GM19438 (cell line): Measurements from ENCODE around the gene GPS1.

Experiments
- ATAC-seq: cut with Tn5 transposase; IDR thresholded peaks from one replicate; pipeline ENCODE4 v1.9.1; 2021; ENCODE audit warnings: low read depth; ENCODE audit not compliant: unreplicated experiment

GPS1 gene

DNA sequence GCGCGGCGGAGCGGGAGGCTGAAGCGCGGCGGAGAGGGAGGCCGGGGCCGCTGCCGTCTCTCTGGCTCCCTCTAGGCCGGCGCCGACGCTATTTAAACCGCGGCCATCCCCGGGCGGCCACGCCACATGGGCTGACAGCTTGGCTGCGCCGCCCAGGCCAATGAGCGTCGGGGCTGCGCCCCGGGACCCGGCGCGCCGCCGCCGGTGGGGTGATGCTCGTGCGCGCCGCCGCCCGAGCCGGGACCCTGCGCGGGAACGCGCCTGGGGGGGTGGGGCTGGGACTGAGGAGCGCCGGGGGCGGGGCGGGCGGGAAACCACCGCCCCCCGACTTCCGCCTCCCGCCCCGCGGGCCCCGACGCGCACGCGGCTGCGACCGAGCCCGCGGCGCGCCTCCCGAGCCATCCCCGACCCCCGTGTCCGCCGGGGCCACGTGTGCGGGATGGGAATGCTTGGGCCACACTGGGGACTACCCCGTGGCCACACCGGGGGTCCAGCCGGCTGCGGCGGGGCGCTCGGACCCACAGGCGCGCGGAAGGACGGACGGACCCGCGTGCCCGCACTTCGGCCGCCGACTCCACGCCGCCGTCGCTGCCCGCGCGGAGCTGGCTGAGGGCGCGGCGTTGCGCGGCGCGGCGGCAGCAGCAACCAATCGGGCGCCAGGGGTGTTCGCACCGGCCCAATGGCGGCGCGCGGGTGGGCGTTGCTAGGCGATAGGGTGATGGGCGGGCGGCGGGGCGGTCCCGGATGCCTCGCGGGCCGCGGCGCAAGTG is 46.7 kb downstream of the GPS1 start, which contains the start of gene FASN:
Gene FASN, minus strand, starts transcription at position 68 of the 770 bp plus-strand sequence. CDS start 1,791 bp downstream, outside the sequence.
- peak; percentile 58 for ATAC-seq

DNA sequence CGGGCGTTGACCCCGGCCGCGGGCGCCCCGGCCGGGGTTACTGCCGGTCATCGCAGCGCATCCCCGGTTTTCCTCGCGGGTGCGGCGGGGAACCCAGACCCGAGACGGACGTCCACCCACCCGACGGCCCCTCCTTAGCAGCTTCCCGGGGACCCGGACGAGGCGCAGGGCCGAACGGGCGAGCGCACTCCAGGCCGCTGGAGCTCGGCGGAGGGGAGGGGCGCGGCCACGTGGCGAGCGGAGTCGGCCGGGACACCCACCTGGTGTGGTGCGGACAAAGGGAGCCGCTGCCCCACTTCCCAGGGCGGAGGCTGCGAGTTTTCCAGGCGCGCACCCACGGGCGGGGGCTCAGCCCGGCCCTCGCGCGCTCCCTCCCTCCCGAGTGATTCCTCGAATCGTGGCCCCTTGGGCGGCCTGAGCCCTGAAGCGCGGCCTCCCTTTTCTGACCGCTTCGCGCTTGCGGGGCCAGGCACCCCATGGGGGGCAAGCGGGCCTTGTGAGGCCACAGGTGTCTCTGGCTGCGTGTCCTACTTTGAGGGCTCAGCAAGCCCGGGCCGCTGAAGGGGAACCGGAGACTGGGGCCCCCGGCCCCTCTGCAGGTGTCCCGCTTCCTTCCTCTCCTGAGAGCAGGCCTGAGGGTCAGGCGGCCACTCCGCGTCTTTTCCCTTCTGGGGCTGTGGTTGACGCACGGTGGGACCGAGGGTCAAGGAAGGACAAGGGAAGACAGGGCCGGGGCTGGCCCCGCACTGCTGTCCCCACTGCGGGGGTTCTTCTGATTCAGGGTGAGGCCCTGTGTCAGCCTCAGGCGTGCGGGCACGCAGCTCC is 47.5 kb downstream of the GPS1 start:
- peak; percentile 6 for ATAC-seq

DNA sequence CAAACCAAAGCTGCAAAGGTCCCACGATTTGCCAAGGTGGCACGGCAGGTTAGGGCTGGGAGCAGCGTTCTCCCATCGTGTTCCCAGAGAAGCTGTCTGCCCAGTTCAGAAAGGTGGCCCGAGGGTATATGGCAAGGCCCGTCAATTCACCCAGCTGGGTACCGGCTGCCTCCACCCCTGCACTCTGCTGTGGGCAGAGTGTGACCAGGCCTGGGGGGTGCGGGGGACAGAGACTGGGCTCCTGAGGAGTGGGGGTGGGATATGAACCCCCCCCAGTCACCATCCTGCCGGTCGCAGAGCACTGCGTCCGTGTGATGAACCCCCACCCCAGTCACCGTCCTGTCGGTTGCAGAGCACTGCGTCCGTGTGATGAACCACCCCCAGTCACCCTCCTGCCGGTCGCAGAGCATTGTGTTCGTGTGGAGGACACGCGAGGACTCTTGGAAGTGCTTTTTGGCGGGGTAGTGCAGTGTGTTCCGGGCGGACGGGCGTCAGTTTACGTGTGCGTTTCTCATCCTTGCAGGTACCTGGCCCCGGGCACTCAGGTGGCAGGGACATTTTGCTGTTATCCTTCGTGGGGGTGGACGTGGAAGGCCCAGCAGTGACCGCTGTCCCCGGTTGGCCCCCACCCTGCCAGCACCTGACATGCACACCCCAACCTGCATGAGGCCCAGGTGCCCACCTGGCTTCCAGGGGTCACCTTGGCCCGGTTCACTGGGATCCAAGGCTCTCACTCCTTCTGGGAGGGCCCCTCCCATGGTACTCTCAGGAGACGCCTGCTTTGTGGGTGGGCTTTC is 49.0 kb downstream of the GPS1 start:
- ATAC-seq = no peak

DNA sequence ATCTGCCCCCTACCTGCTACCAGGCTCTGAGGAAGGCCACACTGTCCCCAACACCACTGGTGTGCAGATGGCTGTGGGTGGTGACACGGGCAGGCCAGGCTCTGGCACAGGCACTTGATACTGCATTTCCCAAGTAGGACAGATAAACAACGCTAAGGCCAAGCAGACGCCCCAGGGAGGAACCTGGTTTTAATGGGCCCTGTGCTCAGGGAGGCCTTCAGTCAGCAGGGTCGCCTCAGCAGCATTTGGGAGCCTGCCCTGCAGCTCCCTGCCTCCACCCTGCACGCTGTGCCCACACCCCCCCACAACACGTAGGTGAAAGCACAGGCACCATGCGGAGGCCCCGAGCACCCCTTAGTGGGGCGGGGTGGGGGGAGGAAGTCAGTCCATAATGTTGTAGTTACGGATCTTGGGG is 49.6 kb downstream of the GPS1 start:
- ATAC-seq = no peak

DNA sequence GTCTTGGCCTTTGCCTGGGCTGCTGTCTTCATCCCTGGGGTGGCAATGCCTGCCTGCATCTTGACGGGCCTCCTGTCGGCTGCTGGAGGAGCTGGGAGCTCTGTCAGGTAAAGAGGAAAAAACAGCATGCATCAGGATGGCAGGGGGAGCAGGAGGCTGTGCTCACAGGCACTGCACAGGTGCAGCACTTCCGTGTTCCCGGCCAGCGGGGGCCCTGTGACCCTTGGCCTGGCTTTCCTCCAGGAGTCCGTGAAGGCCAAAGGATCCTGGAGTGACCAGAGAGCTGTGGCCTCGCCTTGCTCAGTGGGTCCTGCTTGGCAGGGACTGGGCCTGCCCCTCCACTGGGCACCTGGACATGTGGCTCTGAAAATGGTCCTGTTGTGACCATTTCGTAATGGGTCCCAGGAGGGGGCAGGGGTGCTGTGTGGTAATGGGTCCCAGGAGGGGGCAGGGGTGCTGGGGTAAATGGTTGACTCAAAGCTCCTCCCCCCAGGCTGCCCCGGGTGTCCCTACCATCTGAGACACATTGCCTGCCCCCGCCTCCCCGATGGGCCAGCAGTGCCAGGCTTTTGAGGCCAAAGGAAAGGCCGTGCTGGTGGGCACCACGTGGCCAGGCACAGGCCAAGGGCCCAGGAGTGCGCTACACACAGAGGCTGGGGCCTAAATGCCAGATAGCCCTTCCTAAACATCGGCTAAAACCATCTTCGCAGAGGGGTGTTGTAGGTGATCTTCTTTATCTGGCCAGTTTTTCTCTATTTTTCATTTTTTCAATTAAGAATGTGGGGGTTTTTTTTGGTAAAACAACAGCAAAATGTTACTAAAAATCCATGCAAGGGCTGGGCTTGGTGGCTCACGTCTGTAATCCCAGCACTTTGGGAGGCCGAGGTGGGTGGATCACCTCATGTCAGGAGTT is 50.3 kb downstream of the GPS1 start:
- no peak for ATAC-seq

DNA sequence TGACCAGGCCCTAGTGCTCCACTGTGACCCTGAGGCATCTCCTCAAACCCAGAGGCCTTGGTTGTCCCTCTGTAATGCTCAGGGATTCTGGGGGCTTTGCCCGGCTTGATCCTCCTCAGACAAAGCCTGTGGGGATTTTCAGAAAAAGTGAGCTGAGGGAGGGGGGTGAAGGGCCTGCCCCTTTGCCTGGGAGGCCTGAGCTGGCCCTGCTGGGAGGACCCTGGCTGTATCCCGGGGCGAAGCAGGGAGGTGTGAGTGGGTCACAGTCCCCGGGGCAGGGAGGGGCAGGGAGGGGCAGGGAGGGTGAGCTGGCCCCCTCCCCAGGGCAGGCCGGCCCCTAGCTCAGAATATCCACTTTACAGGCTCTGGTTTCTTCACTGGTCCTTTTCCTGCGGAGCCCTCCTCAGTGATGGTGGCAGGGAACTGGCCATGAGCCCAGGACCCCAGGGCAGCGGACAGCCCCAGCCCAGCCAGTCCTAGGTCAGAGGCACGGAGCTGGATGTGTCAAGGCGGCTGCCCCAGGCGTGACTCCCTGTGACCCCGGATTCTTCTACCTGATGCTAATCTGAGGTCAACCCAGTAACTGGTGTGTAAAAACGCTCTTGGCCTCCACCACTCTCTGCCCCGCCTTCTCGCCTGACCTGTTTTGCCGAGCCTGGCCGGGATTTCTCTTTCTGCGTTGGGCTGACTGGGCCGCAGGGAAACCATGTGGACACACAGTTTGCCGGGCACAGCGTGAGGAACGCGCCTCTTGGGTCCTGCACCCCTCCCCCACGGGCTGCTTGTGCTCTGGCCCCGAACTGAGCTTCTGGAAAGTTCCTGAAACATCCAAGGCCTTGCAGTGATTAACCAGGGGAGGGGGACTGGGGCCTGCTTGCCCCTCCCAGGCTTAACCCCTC is 52.1 kb downstream of the GPS1 start:
- ATAC-seq = no peak

DNA sequence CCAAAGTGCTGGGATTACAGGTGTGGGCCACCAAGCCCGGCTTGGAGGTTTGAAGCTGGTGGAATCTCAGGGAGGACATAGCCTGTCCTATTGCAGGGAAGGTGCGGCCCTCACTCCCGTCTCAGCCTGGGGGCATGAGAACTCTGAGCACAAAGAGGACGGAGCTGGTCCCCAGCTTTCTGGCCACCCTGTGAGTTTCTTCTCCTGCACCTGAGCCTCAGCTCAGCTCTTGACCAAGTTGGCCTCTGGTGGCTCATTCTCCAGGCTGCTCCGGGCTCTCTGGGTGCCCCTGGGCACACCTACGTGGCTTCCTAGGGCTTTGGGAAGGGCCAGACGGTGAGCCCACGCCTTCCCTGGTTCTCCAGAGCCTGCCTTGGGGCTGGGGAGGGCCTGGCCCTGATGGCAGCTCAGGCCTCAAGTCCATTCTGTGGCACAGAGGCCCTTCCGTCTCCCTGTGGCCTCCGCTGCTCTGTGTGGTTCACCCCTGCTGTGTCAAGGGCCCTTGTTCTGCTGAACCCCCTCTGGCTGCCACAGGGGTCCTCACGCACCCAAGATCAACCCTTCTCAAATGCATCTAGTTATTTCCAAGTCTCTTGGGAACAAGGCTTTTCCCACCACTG is 53.2 kb downstream of the GPS1 start:
- ATAC-seq = no peak

DNA sequence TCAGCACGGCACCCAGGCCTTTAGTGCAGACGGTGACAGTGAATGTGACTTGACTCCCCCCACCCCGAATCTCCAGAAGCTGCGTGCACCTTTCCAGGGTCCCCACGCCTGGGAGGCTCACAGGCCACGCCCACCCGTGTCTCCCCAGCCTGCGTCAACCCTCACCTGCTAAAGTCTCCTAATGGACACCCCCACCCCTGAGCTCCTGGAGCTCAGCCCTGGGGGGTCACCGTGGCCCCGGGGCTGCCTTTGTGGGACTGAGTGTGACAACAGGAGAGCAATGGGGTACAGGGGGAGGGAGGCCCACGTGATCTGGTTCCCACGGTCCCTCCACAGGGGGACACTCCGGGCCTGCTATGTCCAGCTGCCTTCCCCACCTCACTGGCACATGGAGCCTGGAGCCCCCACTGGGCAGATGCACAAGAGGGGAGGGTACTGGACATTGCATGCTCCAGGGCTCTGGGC is 53.8 kb downstream of the GPS1 start:
- ATAC-seq = no peak

DNA sequence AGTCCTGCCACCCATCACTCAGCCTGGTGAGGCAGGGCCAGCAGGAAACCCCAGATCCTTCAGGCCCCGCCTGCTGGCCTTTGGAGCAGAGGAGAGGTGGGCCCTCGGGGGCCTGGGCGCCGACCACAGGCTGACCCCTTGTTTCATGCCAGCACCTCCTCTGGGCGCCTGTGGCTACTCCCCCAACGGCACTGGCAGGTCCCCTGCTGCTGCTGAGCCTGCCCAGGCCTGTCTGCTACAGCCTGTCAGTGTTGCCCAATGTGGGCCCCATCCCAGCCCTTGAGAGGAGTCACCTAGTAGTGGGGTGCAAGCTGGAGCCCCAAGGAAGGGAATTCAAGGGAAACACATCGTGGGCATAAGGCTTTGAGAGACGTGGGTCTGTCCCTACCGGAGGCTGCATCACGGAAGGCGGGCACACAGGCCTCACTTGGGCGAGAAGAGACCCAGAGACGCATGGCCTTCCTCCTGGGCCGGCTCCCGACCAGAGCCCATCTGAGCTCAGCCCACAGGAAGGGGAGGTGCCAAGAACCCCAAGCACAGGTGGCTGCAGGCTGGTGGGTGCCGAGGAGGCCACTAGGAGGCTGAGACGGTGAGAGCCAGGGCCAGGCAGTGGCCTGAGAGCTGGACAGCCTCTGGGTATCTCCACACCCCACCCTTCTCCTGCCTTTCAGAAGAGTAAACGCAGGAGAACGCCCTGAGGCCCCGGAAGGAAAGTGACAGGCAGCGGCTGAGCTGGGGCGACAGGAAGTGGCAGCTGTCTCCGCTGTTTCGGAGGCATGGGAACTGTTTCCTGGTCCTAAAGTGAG is 54.4 kb downstream of the GPS1 start:
- no peak for ATAC-seq

DNA sequence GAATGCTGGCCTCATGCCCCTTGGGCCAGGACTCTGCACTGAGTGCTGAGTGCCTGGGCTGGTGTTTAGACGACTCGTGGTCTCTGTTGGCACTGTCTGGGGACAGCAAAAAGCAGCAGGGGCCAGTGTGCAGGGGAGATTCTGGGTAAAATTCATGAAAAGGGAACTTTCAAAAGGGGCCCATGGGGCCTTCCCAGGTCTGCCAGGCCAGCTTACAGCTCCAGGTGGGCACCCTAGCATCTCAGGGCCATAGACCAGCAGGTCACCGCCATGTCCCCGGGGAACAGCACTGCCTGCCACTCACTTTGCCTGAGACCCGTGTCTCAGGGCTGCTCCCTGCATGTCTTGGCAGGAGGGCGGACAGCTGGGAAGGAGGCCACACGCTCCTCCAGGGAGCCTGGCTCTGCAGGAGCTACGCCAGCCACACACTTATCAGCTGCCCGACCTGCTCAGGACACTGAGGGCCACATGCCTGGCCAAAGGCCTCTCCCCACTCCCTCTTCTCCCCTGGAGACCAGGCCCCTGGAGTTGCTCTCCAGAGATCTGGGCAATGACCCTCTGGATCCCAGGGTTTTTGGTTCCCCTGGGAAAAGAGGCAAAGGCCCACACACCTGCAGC is 55.1 kb downstream of the GPS1 start:
- ATAC-seq = no peak
